HCT116 (cell line): ENCODE results near the gene TMEM53. TPM values are rescaled to one million over a fixed set of nuclear protein-coding genes. Genes with fewer than 3 reads are reported as not detected.

Experiments
- ATAC-seq: fragments of 200-7000 bp; cut with Tn5 transposase; 2 replicates; pipeline ENCODE4 v1.9.1; 2020; ENCODE audit warnings: mild to moderate bottlenecking, moderate library complexity
- BruUV-seq: library from RNA; stranded (reverse); fragments of 400-500 nt; replicated peaks from 2 replicates; lab custom pipeline; 2021; lab: Mats Ljungman, UMichigan
- CTCF ChIA-PET: fragments of 300-600 bp; sonication (Branson Sonifier 250); formaldehyde crosslinking; loops from one replicate; lab custom pipeline; 2021; ENCODE audit warnings: antibody characterized with exemption; lab: Charles Lee
- POLR2A ChIA-PET: fragments of 300-600, 350-600 bp; sonication (Branson Sonifier 250); formaldehyde crosslinking; loops from one replicate; lab custom pipeline; 2021; ENCODE audit warnings: antibody characterized with exemption; lab: Charles Lee
- RAD21 ChIA-PET, 2 experiments: fragments of 300-600 bp; sonication (Branson Sonifier 250); formaldehyde crosslinking; loops; one replicate each; lab custom pipeline; 2023; ENCODE audit warnings: low total read pairs in 2 of 2; ENCODE audit not compliant: uncharacterized antibody in 2 of 2, unreplicated experiment in 2 of 2, low non-redundant PET in 1 of 2; lab: Charles Lee
- DNase-seq: peaks from one replicate; pipeline ENCODE4 v3.0.0-alpha.2; 2010; ENCODE audit warnings: low read depth, low spot score
- H2AFZ ChIP-seq: fragments of 200-600 bp; shearing (Covaris generic), sonication (generic); 2 replicates; pipeline ENCODE4 v1.6.1; 2017; ENCODE audit warnings: low read depth, mixed run types, mixed read lengths, antibody characterized with exemption, low read length; ENCODE audit not compliant: poor library complexity, severe bottlenecking
- H3K27ac ChIP-seq: 2 replicates; pipeline ENCODE4 v1.5.1; 2012; ENCODE audit warnings: low read depth, low read length
- H3K27me3 ChIP-seq: fragments of 200-600 bp; sonication (generic); 2 replicates; pipeline ENCODE4 v1.6.1; 2016; ENCODE audit warnings: mixed run types, low read length, mixed read lengths; ENCODE audit not compliant: insufficient read depth
- H3K36me3 ChIP-seq, 2 experiments: fragments of 200-500 bp in 1 of 2; fragments of 200-600 bp in 1 of 2; sonication (Bioruptor generic) in 1 of 2; sonication (generic) in 1 of 2; 2 replicates each; pipeline versions ENCODE4 v1.5.1 to v1.6.1; 2014 to 2016; ENCODE audit warnings: low read length in 2 of 2, inconsistent platforms in 1 of 2, mixed read lengths in 1 of 2, mixed run types in 1 of 2; ENCODE audit not compliant: insufficient read depth in 2 of 2, control insufficient read depth in 1 of 2
- H3K4me1 ChIP-seq, 2 experiments: fragments of 200-600 bp in 1 of 2; sonication (generic) in 1 of 2; 2 replicates each; pipeline versions ENCODE4 v1.5.1 to v1.6.1; 2012 to 2017; ENCODE audit warnings: low read length in 2 of 2, inconsistent platforms in 1 of 2, mild to moderate bottlenecking in 1 of 2, mixed read lengths in 1 of 2, mixed run types in 1 of 2, moderate library complexity in 1 of 2; ENCODE audit not compliant: insufficient read depth in 2 of 2, control insufficient read depth in 1 of 2
- H3K4me2 ChIP-seq: fragments of 200-600 bp; sonication (generic); 2 replicates; pipeline ENCODE4 v1.6.1; 2017; ENCODE audit warnings: mixed run types, low read length, mixed read lengths
- H3K4me3 ChIP-seq, 2 experiments: fragments of 200-600 bp in 1 of 2; sonication (generic) in 1 of 2; replicated peaks in 1 of 2; 2 replicates each; pipeline ENCODE4 v1.5.1; 2011 to 2016; ENCODE audit warnings: low read length in 2 of 2, control low read depth in 1 of 2, low read depth in 1 of 2, mild to moderate bottlenecking in 1 of 2, mixed read lengths in 1 of 2, mixed run types in 1 of 2
- H3K79me2 ChIP-seq: fragments of 200-600 bp; sonication (generic); 2 replicates; pipeline ENCODE4 v1.6.1; 2017; ENCODE audit warnings: mild to moderate bottlenecking, mixed run types, low read length, moderate library complexity, mixed read lengths; ENCODE audit not compliant: insufficient read depth
- H3K9ac ChIP-seq: fragments of 200-600 bp; sonication (generic); 2 replicates; pipeline ENCODE4 v1.6.1; 2016; ENCODE audit warnings: low read length, mixed read lengths
- H3K9me2 ChIP-seq: fragments of 200-600 bp; sonication (generic), shearing (Covaris generic); 2 replicates; pipeline ENCODE4 v1.6.1; 2017; ENCODE audit warnings: mixed run types, mild to moderate bottlenecking, moderate library complexity; ENCODE audit not compliant: insufficient read depth
- H3K9me3 ChIP-seq, 2 experiments: fragments of 200-500 bp in 1 of 2; fragments of 200-600 bp in 1 of 2; sonication (Bioruptor generic) in 1 of 2; sonication (generic) in 1 of 2; 2 replicates each; pipeline ENCODE4 v1.6.1; 2014 to 2017; ENCODE audit warnings: low read length in 2 of 2, mixed read lengths in 2 of 2, inconsistent platforms in 1 of 2, low read depth in 1 of 2, mild to moderate bottlenecking in 1 of 2, mixed run types in 1 of 2, moderate library complexity in 1 of 2; ENCODE audit not compliant: control insufficient read depth in 1 of 2, insufficient read depth in 1 of 2
- H4K20me1 ChIP-seq: fragments of 200-600 bp; sonication (generic), shearing (Covaris generic); 2 replicates; pipeline ENCODE4 v1.6.1; 2017; ENCODE audit warnings: mixed run types, mild to moderate bottlenecking, moderate library complexity; ENCODE audit not compliant: insufficient read depth
- ATF3 ChIP-seq: IDR thresholded peaks from 2 replicates; pipeline ENCODE4 v1.6.1; 2012
- CBX3 ChIP-seq: IDR thresholded peaks from 2 replicates; pipeline ENCODE4 v1.6.1; 2012; ENCODE audit warnings: low read depth
- CEBPB ChIP-seq: IDR thresholded peaks from 2 replicates; pipeline ENCODE4 v1.6.1; 2012; ENCODE audit warnings: low read depth
- CTCF ChIP-seq, 3 experiments: fragments of 200-600 bp in 1 of 3; sonication (generic) in 1 of 3; IDR thresholded peaks in 2 of 3; conservative IDR thresholded peaks in 1 of 3; 2 replicates each; pipeline ENCODE4 v1.5.1; 2012 to 2017; ENCODE audit warnings: low read depth in 2 of 3, low read length in 2 of 3, antibody characterized with exemption in 1 of 3, borderline replicate concordance in 1 of 3, control low read depth in 1 of 3, mild to moderate bottlenecking in 1 of 3, mixed read lengths in 1 of 3, mixed run types in 1 of 3, moderate library complexity in 1 of 3; ENCODE audit not compliant: insufficient read depth in 1 of 3
- ELF1 ChIP-seq: IDR thresholded peaks from 2 replicates; pipeline ENCODE4 v1.6.1; 2012; ENCODE audit warnings: low read depth, borderline replicate concordance
- EZH2 ChIP-seq: fragments of 200-600 bp; sonication (generic); IDR thresholded peaks from 2 replicates; pipeline ENCODE4 v1.6.1; 2017; ENCODE audit warnings: antibody characterized with exemption, mixed run types
- FOSL1 ChIP-seq: IDR thresholded peaks from 2 replicates; pipeline ENCODE4 v1.6.1; 2012; ENCODE audit warnings: low read depth
- JUND ChIP-seq: IDR thresholded peaks from 2 replicates; pipeline ENCODE4 v1.6.1; 2012
- MAX ChIP-seq: IDR thresholded peaks from 2 replicates; pipeline ENCODE4 v1.6.1; 2012
- POLR2A ChIP-seq: IDR thresholded peaks from 2 replicates; pipeline ENCODE4 v1.7.0; 2011; ENCODE audit warnings: borderline replicate concordance; ENCODE audit not compliant: insufficient read depth, insufficient read length; ENCODE audit errors: extremely low read depth
- POLR2AphosphoS5 ChIP-seq: IDR thresholded peaks from 2 replicates; pipeline ENCODE4 v1.6.1; 2011; ENCODE audit warnings: mild to moderate bottlenecking, low read depth, low read length, moderate library complexity
- RAD21 ChIP-seq: IDR thresholded peaks from 2 replicates; pipeline ENCODE4 v1.6.1; 2012; ENCODE audit warnings: low read depth, mild to moderate bottlenecking
- REST ChIP-seq: IDR thresholded peaks from 2 replicates; pipeline ENCODE4 v1.6.1; 2012; ENCODE audit warnings: low read depth
- SP1 ChIP-seq: IDR thresholded peaks from 2 replicates; pipeline ENCODE4 v1.6.1; 2012; ENCODE audit warnings: low read depth
- SRF ChIP-seq: IDR thresholded peaks from 2 replicates; pipeline ENCODE4 v1.6.1; 2012; ENCODE audit warnings: low read depth
- TCF7L2 ChIP-seq: IDR thresholded peaks from 2 replicates; pipeline ENCODE4 v1.7.0; 2011; ENCODE audit warnings: borderline replicate concordance, inconsistent platforms; ENCODE audit not compliant: insufficient read depth, insufficient read length; ENCODE audit errors: extremely low read depth
- YY1 ChIP-seq: IDR thresholded peaks from 2 replicates; pipeline ENCODE4 v1.6.1; 2011; ENCODE audit warnings: low read length, low read depth, moderate library complexity, mild to moderate bottlenecking; ENCODE audit not compliant: insufficient replicate concordance; ENCODE audit errors: extremely low read depth
- ZBTB33 ChIP-seq: IDR thresholded peaks from 2 replicates; pipeline ENCODE4 v1.6.1; 2011; ENCODE audit warnings: mild to moderate bottlenecking, low read length, moderate library complexity; ENCODE audit not compliant: insufficient replicate concordance; ENCODE audit errors: extremely low read depth
- ZFX ChIP-seq: fragments of 450-650 bp; IDR thresholded peaks from 2 replicates; pipeline ENCODE4 v1.6.1; 2017
- ZNF274 ChIP-seq: fragments of 200-500 bp; sonication (Bioruptor generic); IDR thresholded peaks from 2 replicates; pipeline ENCODE4 v1.6.1; 2014; ENCODE audit warnings: mild to moderate bottlenecking, low read depth, low read length, inconsistent platforms
- intact Hi-C: fragments of 100-400 bp; cut with micrococcal nuclease; formaldehyde crosslinking; loops from 2 replicates; pipeline ENCODE4 v1.10.0; 2022
- total RNA-seq: library from RNA; stranded (reverse); gene quantifications from one replicate; pipeline ENCODE4 v1.2.1, GENCODE V29; 2021; ENCODE audit not compliant: unreplicated experiment

The TMEM53 gene
- total RNA-seq, 1 experiment from 2014 or later = 10.8 TPM

- no peak overlapping the region for H3K9ac ChIP-seq
- TF ChIP-seq ZBTB33 = no peak
- TF ChIP-seq ATF3 = no peak
- no peak for TF ChIP-seq POLR2A
- no peak for TF ChIP-seq SP1
- TF ChIP-seq FOSL1 = no peak
- no peak for TF ChIP-seq TCF7L2
- no peak for TF ChIP-seq ZNF274
- no peak for TF ChIP-seq REST
- no peak for TF ChIP-seq SRF
- TF ChIP-seq RAD21 = no peak
- TF ChIP-seq CEBPB = no peak
- TF ChIP-seq CTCF (IDR thresholded peaks at IDR 0.05 in 2 of 3, conservative IDR thresholded peaks at IDR 0.05 in 1 of 3; ENCODE audit: borderline replicate concordance in 1 of 3, insufficient read depth in 1 of 3, low read depth in 2 of 3, low read length in 2 of 3) = no peak
- no peak for TF ChIP-seq MAX
- TF ChIP-seq ZFX = no peak
- no peak for TF ChIP-seq JUND
- no peak for TF ChIP-seq ELF1
- TF ChIP-seq EZH2 = no peak
- no peak for TF ChIP-seq YY1
- no peak for TF ChIP-seq POLR2AphosphoS5
- no peak for TF ChIP-seq CBX3
- no peak overlapping the region for H2AFZ ChIP-seq
- ChIA-PET POLR2A (no interaction called here), CTCF (interaction anchor here (0.7 to 1.4 kb wide), 2 partner anchors 8 to 9 kb away, joined by 3 read pairs; no protein-coding TSS in a partner anchor), RAD21 (no interaction called here)
- H3K4me3 ChIP-seq = no peak overlapping the region
- no peak overlapping the region for H3K27ac ChIP-seq
- H4K20me1 ChIP-seq = no peaks in the 10 kb centered on the region
- H3K79me2 ChIP-seq = no peaks in the 10 kb centered on the region
- H3K9me3 ChIP-seq = no peaks in the 10 kb centered on the region
- DNase-seq = no peak
- intact Hi-C loops = no loop called here
- BruUV-seq = no TSS peak
- no peak for ATAC-seq
- H3K36me3 ChIP-seq = peaks cover 26 to 30% of the 10 kb centered on the region in 2 experiments; a peak in 3 of 4 replicates
- H3K27me3 ChIP-seq = no peaks in the 10 kb centered on the region
- H3K9me2 ChIP-seq = no peaks in the 10 kb centered on the region
- H3K4me2 ChIP-seq = no peak overlapping the region
- H3K4me1 ChIP-seq = no peaks in the 10 kb centered on the region
Observed at GRCh38 chr1:44647896-44648295, 26.4 kb downstream of the TMEM53 start.
